Osteoblast (primary cell): Measurements from ENCODE around the gene SYTL5. TPM values are rescaled to one million over a fixed set of nuclear protein-coding genes. Genes with fewer than 3 reads are reported as not detected.
A peak's percentile ranks its signal among the peaks of the same experiment; 100 is the strongest.

Experiments
- DNase-seq: peaks from one replicate; pipeline ENCODE4 v3.0.0; 2011; ENCODE audit warnings: low spot score, mixed read lengths; ENCODE audit not compliant: insufficient read length; ENCODE audit errors: missing footprints
- H2AFZ ChIP-seq: 2 replicates; pipeline ENCODE4 v1.6.0; 2011; ENCODE audit warnings: mild to moderate bottlenecking, low read length
- H3K27ac ChIP-seq: 2 replicates; pipeline ENCODE4 v1.5.1; 2011; ENCODE audit warnings: mild to moderate bottlenecking, low read depth, low read length, moderate library complexity
- H3K27me3 ChIP-seq: 2 replicates; pipeline ENCODE4 v1.6.0; 2012; ENCODE audit warnings: mild to moderate bottlenecking, control low read depth, inconsistent platforms, low read length, moderate library complexity; ENCODE audit not compliant: insufficient read depth
- H3K36me3 ChIP-seq: 2 replicates; pipeline ENCODE4 v1.5.1; 2011; ENCODE audit warnings: mild to moderate bottlenecking, low read length, control low read depth, moderate library complexity; ENCODE audit not compliant: insufficient read depth
- H3K4me1 ChIP-seq: 2 replicates; pipeline ENCODE4 v1.5.1; 2011; ENCODE audit warnings: mild to moderate bottlenecking, low read length, control low read depth, moderate library complexity; ENCODE audit not compliant: insufficient read depth
- H3K4me2 ChIP-seq: 2 replicates; pipeline ENCODE4 v1.6.0; 2011; ENCODE audit warnings: mild to moderate bottlenecking, low read length; ENCODE audit not compliant: insufficient read depth
- H3K4me3 ChIP-seq: fragments of 200-600 bp; sonication (generic); 3 replicates; pipeline ENCODE4 v1.5.1; 2012; ENCODE audit warnings: mild to moderate bottlenecking, low read length, inconsistent platforms; ENCODE audit not compliant: insufficient read depth
- H3K79me2 ChIP-seq: 2 replicates; pipeline ENCODE4 v1.6.0; 2012; ENCODE audit warnings: mild to moderate bottlenecking, low read length, control low read depth, inconsistent platforms; ENCODE audit not compliant: insufficient read depth
- H3K9me3 ChIP-seq: 2 replicates; pipeline ENCODE4 v1.5.1; 2011; ENCODE audit warnings: low read depth, low read length, control low read depth
- H4K20me1 ChIP-seq: 2 replicates; pipeline ENCODE4 v1.6.0; 2012; ENCODE audit warnings: mild to moderate bottlenecking, low read length, control low read depth; ENCODE audit not compliant: insufficient read depth
- CTCF ChIP-seq: IDR thresholded peaks from 2 replicates; pipeline ENCODE4 v1.5.1; 2011; ENCODE audit warnings: mild to moderate bottlenecking, low read depth, low read length, moderate library complexity; ENCODE audit errors: extremely low read depth
- total RNA-seq: library from RNA; depleted of rRNA; stranded (reverse); fragments of >200 nt; gene quantifications from 2 replicates; pipeline ENCODE4 v1.2.3, GENCODE V29; 2012

The SYTL5 gene
- total RNA-seq, 1 donor, result under 0.01 TPM

- Histone ChIP-seq H3K36me3 (no peaks in the 10 kb centered on the region), H2AFZ (no peak overlapping the region), H4K20me1 (no peaks in the 10 kb centered on the region), H3K4me1 (no peaks in the 10 kb centered on the region), H3K27me3 (no peaks in the 10 kb centered on the region), H3K27ac (no peak overlapping the region), H3K4me2 (no peak overlapping the region), H3K9me3 (no peaks in the 10 kb centered on the region), H3K4me3 (no peak overlapping the region), H3K79me2 (no peaks in the 10 kb centered on the region)
- no peak for TF ChIP-seq CTCF
- no peak for DNase-seq
Measured at GRCh38 chrX:38089173-38089982, 83.0 kb downstream of the SYTL5 start.

- no peaks in the 10 kb centered on the region for H3K9me3 ChIP-seq
- no peak for TF ChIP-seq CTCF
- peak overlapping the region; percentile 36 for H3K4me2 ChIP-seq
Measured at GRCh38 chrX:38095971-38096529, 89.7 kb downstream of the SYTL5 start.

GRCh38 chrX:38099688-38100087 is 93.3 kb downstream of the SYTL5 start:
- no peak for DNase-seq
- Histone ChIP-seq H4K20me1 (no peaks in the 10 kb centered on the region), H3K79me2 (no peaks in the 10 kb centered on the region), H3K9me3 (no peaks in the 10 kb centered on the region), H3K4me2 (no peak overlapping the region), H3K4me3 (no peak overlapping the region), H2AFZ (no peak overlapping the region), H3K36me3 (no peaks in the 10 kb centered on the region), H3K27ac (no peak overlapping the region), H3K27me3 (no peaks in the 10 kb centered on the region), H3K4me1 (no peaks in the 10 kb centered on the region)
- no peak for TF ChIP-seq CTCF

More at GRCh38 chrX:38095971-38096529, 89.7 kb downstream of the SYTL5 start:
- H2AFZ ChIP-seq, result no peak overlapping the region
- no peak overlapping the region for H3K4me3 ChIP-seq
- no peaks in the 10 kb centered on the region for H3K79me2 ChIP-seq
- H3K36me3 ChIP-seq, result no peaks in the 10 kb centered on the region
- H3K27me3 ChIP-seq, result no peaks in the 10 kb centered on the region
- no peaks in the 10 kb centered on the region for H4K20me1 ChIP-seq
- H3K27ac ChIP-seq, result no peak overlapping the region
- no peaks in the 10 kb centered on the region for H3K4me1 ChIP-seq
- DNase-seq, result no peak

GRCh38 chrX:38102240-38102639 is 95.9 kb downstream of the SYTL5 start:
- H3K9me3 ChIP-seq, result no peaks in the 10 kb centered on the region
- H3K4me1 ChIP-seq, result no peaks in the 10 kb centered on the region
- no peak overlapping the region for H2AFZ ChIP-seq
- no peak overlapping the region for H3K4me3 ChIP-seq
- H3K27ac ChIP-seq, result no peak overlapping the region
- H3K27me3 ChIP-seq, result no peaks in the 10 kb centered on the region
- no peaks in the 10 kb centered on the region for H3K79me2 ChIP-seq
- no peaks in the 10 kb centered on the region for H3K36me3 ChIP-seq
- no peak for TF ChIP-seq CTCF
- no peaks in the 10 kb centered on the region for H4K20me1 ChIP-seq
- no peak overlapping the region for H3K4me2 ChIP-seq
- no peak for DNase-seq
